Pancreas (tissue), 10 donors: ENCODE data around the gene ENPP3. TPM values are rescaled to one million over a fixed set of nuclear protein-coding genes. Genes with fewer than 3 reads are reported as not detected.

Experiments
- ATAC-seq, 4 donors: fragments of 200-7000 bp; cut with Tn5 transposase; one replicate each; pipeline versions ENCODE4 v1.8.0 to v1.9.1; 2020; ENCODE audit warnings: mild to moderate bottlenecking in 4 of 4, moderate library complexity in 4 of 4
- DNase-seq, 6 donors: peaks; one replicate each; pipeline ENCODE4 v3.0.0-alpha.2; 2020
- FAIRE-seq: peaks from 2 replicates; lab custom pipeline; 2012; peaks lifted over from hg19 to GRCh38; lab: Jason Lieb, UNC
- H3K27ac ChIP-seq, 4 donors: fragments of 200-600 bp; sonication (generic); 1 replicate in 3 of 4; 2 replicates in 1 of 4; pipeline versions ENCODE4 v1.5.0 to v1.8.0; 2020
- H3K27me3 ChIP-seq, 4 donors: fragments of 200-600 bp; one replicate each; pipeline ENCODE4 v1.8.0; 2021
- H3K36me3 ChIP-seq, 3 donors: fragments of 200-600 bp; sonication (generic) in 1 of 3; one replicate each; pipeline versions ENCODE4 v1.5.0 to v1.8.0; 2020 to 2021
- H3K4me1 ChIP-seq, 3 donors: fragments of 200-600 bp; one replicate each; pipeline ENCODE4 v1.8.0; 2021
- H3K4me3 ChIP-seq, 4 donors: fragments of 200-600 bp; sonication (generic) in 2 of 4; one replicate each; pipeline versions ENCODE4 v1.5.0 to v1.8.0; 2020 to 2021
- H3K9me3 ChIP-seq, 4 donors: fragments of 200-600 bp; one replicate each; pipeline ENCODE4 v1.8.0; 2021
- WGBS, 2 donors: extraction: QIAGEN DNeasy Blood & Tissue Kit; methylation state at CpG; one replicate each; pipeline ENCODE4 v1.1.7; 2013; 5-methylcytosine and 5-hydroxymethylcytosine counted together
- intact Hi-C, 3 donors: fragments of 100-400 bp; cut with DNase I; formaldehyde crosslinking; loops; one replicate each; pipeline versions ENCODE4 v1.11.1 to v1.14.2; 2022
- polyA plus RNA-seq, 2 donors: library from polyadenylated mRNA; stranded (reverse); fragments of 200-250 nt; gene quantifications; one replicate each; pipeline ENCODE4 v1.2.3, GENCODE V29; 2013
- total RNA-seq, 6 donors: library from RNA; stranded (reverse); fragmentation: NEBNext Ultra II Directional in 4 of 6; extraction: Animal tissue kit (Norgen Biotek cat#: 25700) in 4 of 6; gene quantifications; one replicate each; pipeline versions ENCODE4 v1.2.1 to v1.2.4, GENCODE V29; 2021 to 2023
- TF ChIP-seq, protein P1 (sequence below), 4 donors: fragments of 200-600 bp; sonication (generic) in 3 of 4; IDR thresholded peaks; one replicate each; pipeline versions ENCODE4 v1.5.0 to v1.8.0; 2021; ENCODE audit warnings: antibody characterized with exemption in 4 of 4
- donor health status: healthy with polysubstance abuse.
- donor health status: DM: no; HTN: no; CAD: no; lungs with moderate emphysema.
- donor health status: DM: no; HTN: no; CAD: no.
- donor health status: control.
- donor health status: control.
- donor health status: Bipolar disorder and iron deficiency.
- donor health status: DM: yes; HTN: yes; CAD: no.
- donor health status: DM: no; HTN: no; CAD: no.
- donor health status: DM: no; HTN: no; CAD: no.
- donor health status: DM: yes; HTN: yes; CAD: no.

ENPP3 gene
- total and polyA plus RNA-seq, 8 donors, result 0.07 to 0.38 (median 0.13) TPM; not detected in 3

GRCh38 chr6:131736003-131736596 lies 99.0 kb downstream of the ENPP3 start:
- Histone ChIP-seq H3K27me3 (no peaks in the 10 kb centered on the region), H3K4me1 (no peaks in the 10 kb centered on the region), H3K27ac (no peak overlapping the region), H3K36me3 (no peaks in the 10 kb centered on the region), H3K9me3 (no peaks in the 10 kb centered on the region), H3K4me3 (no peak overlapping the region)
- ATAC-seq (no peak), DNase-seq (no peak), FAIRE-seq (no peak)
- intact Hi-C loops, result no loop called here
- WGBS, 2 donors, result 82 to 83% methylated on average over 9 of the region's 9 CpGs
- TF ChIP-seq, protein P1, sequence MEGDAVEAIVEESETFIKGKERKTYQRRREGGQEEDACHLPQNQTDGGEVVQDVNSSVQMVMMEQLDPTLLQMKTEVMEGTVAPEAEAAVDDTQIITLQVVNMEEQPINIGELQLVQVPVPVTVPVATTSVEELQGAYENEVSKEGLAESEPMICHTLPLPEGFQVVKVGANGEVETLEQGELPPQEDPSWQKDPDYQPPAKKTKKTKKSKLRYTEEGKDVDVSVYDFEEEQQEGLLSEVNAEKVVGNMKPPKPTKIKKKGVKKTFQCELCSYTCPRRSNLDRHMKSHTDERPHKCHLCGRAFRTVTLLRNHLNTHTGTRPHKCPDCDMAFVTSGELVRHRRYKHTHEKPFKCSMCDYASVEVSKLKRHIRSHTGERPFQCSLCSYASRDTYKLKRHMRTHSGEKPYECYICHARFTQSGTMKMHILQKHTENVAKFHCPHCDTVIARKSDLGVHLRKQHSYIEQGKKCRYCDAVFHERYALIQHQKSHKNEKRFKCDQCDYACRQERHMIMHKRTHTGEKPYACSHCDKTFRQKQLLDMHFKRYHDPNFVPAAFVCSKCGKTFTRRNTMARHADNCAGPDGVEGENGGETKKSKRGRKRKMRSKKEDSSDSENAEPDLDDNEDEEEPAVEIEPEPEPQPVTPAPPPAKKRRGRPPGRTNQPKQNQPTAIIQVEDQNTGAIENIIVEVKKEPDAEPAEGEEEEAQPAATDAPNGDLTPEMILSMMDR (IDR thresholded peaks at IDR 0.05), result no peak

DNA sequence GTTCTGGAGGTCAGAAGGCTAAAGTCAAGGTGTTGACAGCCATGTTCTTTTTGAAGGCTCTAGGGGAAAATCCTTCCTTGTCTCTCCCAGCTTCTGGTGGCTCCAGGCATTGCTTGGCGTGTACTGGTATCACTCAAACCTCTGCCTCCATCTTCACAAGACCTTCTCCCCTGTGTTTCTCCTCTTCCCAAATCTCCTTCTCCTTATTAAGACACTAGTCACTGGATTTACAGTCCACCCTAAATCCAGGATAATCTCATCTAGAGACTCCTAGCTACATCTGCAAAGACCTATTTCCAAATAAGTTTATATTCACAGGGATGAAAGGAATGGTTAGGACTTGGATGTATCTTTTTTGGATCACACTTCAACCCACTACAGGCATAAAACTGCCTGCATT lies 99.7 kb downstream of the ENPP3 start:
- 92 to 100% methylated on average over 1 of the region's 1 CpG for WGBS, 2 donors
- intact Hi-C loops, result no loop called here
- TF ChIP-seq, protein P1 (IDR thresholded peaks at IDR 0.05), result no peak
- DNase-seq (no peak), FAIRE-seq (no peak), ATAC-seq (no peak)
- Histone ChIP-seq H3K27ac (no peak overlapping the region), H3K4me3 (no peak overlapping the region), H3K9me3 (no peaks in the 10 kb centered on the region), H3K36me3 (no peaks in the 10 kb centered on the region), H3K27me3 (no peaks in the 10 kb centered on the region), H3K4me1 (no peaks in the 10 kb centered on the region)

DNA sequence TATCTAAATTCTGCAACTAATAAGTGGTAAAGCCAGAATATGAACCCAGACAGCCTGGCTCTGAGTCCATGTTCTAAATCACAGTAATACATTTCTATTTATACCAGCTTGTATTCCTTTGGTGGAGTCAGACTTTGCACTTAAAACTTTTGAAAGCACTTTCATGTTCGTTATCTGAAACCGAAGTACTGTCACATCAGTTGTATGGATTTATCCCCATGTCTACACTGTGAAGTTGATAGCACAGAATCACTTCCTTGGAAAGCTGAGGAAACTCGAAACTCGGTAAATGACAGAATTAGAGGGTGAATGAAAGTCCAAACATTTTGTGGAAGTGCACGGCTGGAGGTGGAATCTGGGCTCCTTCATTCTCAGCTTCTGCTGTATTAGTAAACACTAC lies 102.0 kb downstream of the ENPP3 start:
- intact Hi-C loops, result no loop called here
- DNase-seq (no peak), FAIRE-seq (no peak), ATAC-seq (no peak)
- no peaks in the 10 kb centered on the region for H3K27me3 ChIP-seq
- 76 to 81% methylated on average over 5 of the region's 5 CpGs for WGBS, 2 donors
- no peaks in the 10 kb centered on the region for H3K4me1 ChIP-seq
- no peak overlapping the region for H3K27ac ChIP-seq
- TF ChIP-seq, protein P1 (IDR thresholded peaks at IDR 0.05), result no peak
- no peaks in the 10 kb centered on the region for H3K9me3 ChIP-seq
- no peaks in the 10 kb centered on the region for H3K36me3 ChIP-seq
- no peak overlapping the region for H3K4me3 ChIP-seq

DNA sequence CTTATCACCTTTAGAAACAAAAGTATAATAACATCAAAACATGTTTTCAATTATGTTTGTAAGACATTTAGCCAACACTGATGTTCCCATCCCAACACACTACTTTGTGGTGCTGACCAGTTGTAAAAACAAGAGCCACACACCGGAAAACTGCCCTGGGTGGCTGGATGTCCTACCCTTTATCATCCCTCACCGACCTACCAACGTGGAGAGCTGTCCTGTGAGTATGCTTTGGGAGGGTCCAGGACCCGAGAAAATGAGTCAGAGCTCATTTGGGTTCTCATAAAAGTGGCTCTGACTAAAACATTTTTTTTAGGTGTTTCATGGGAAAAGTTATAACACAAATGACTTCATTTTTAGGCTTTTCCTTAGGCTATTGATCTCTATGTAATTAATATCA lies 103.1 kb downstream of the ENPP3 start:
- 78 to 83% methylated on average over 4 of the region's 4 CpGs for WGBS, 2 donors

More for the DNA sequence above, 103.1 kb downstream of the ENPP3 start:
- FAIRE-seq (no peak), ATAC-seq (no peak), DNase-seq (no peak)
- Histone ChIP-seq H3K27ac (no peak overlapping the region), H3K4me3 (no peak overlapping the region), H3K27me3 (no peaks in the 10 kb centered on the region), H3K9me3 (no peaks in the 10 kb centered on the region), H3K36me3 (no peaks in the 10 kb centered on the region), H3K4me1 (no peaks in the 10 kb centered on the region)
- intact Hi-C loops, result no loop called here
- TF ChIP-seq, protein P1 (IDR thresholded peaks at IDR 0.05), result no peak
